Endothelial cell of umbilical vein (primary cell): Measurements from ENCODE around the gene GIPC3. TPM values are rescaled to one million over a fixed set of nuclear protein-coding genes. Genes with fewer than 3 reads are reported as not detected.

ENCODE experiments used
- BruUV-seq: library from RNA; stranded (reverse); fragments of 400-500 nt; replicated peaks from 2 replicates; lab custom pipeline; 2021; lab: Mats Ljungman, UMichigan
- CTCF ChIA-PET: fragments of 300-600, 350-600 bp; sonication (Branson Sonifier 250); formaldehyde crosslinking; loops from one replicate; lab custom pipeline; 2021; ENCODE audit warnings: antibody characterized with exemption, inconsistent platforms; lab: Charles Lee
- POLR2A ChIA-PET: fragments of 300-600, 350-600 bp; sonication (Branson Sonifier 250); formaldehyde crosslinking; loops from one replicate; lab custom pipeline; 2021; ENCODE audit warnings: antibody characterized with exemption, inconsistent platforms; lab: Charles Lee
- DNase-seq: peaks from one replicate; pipeline ENCODE4 v3.0.0-alpha.2; 2011; ENCODE audit warnings: low read depth, low spot score
- FAIRE-seq: peaks from 2 replicates; lab custom pipeline; 2011; peaks lifted over from hg19 to GRCh38; lab: Jason Lieb, UNC
- H2AFZ ChIP-seq: 2 replicates; pipeline ENCODE4 v1.6.0; 2012; ENCODE audit warnings: low read depth, low read length, control low read depth, inconsistent platforms
- H3K27ac ChIP-seq: 2 replicates; pipeline ENCODE4 v1.5.1; 2011; ENCODE audit warnings: low read depth, mild to moderate bottlenecking, control low read depth, low read length, moderate library complexity; ENCODE audit not compliant: insufficient read depth
- H3K27me3 ChIP-seq, 2 experiments: 2 replicates each; pipeline versions ENCODE4 v1.6.0 to v1.6.1; 2011; ENCODE audit warnings: low read length in 2 of 2, mixed read lengths in 1 of 2; ENCODE audit not compliant: control insufficient read depth in 2 of 2, insufficient read depth in 2 of 2
- H3K36me3 ChIP-seq, 2 experiments: 2 replicates in 1 of 2; 3 replicates in 1 of 2; pipeline ENCODE4 v1.5.1; 2011; ENCODE audit warnings: low read length in 2 of 2, mild to moderate bottlenecking in 1 of 2, moderate library complexity in 1 of 2; ENCODE audit not compliant: control insufficient read depth in 2 of 2, insufficient read depth in 2 of 2; ENCODE audit errors: extremely low read depth in 1 of 2
- H3K4me1 ChIP-seq: 3 replicates; pipeline ENCODE4 v1.5.1; 2011; ENCODE audit warnings: mild to moderate bottlenecking, low read length; ENCODE audit not compliant: control insufficient read depth, insufficient read depth; ENCODE audit errors: extremely low read depth
- H3K4me2 ChIP-seq: 2 replicates; pipeline ENCODE4 v1.6.1; 2011; ENCODE audit warnings: low read length, control low read depth, mixed read lengths; ENCODE audit not compliant: insufficient read depth
- H3K4me3 ChIP-seq, 3 experiments: fragments of 200-600 bp in 1 of 3; sonication (generic), shearing (Covaris generic) in 1 of 3; replicated peaks in 1 of 3; 2 replicates each; pipeline ENCODE4 v1.5.1; 2011 to 2016; ENCODE audit warnings: control low read depth in 3 of 3, low read length in 3 of 3, mild to moderate bottlenecking in 2 of 3, inconsistent platforms in 1 of 3, low read depth in 1 of 3, moderate library complexity in 1 of 3; ENCODE audit not compliant: insufficient read depth in 1 of 3
- H3K79me2 ChIP-seq: 2 replicates; pipeline ENCODE4 v1.6.0; 2012; ENCODE audit warnings: low read length, inconsistent platforms; ENCODE audit not compliant: control insufficient read depth, insufficient read depth
- H3K9ac ChIP-seq: replicated peaks from 2 replicates; pipeline ENCODE3; 2011; ENCODE audit warnings: low read length, control low read depth; ENCODE audit not compliant: insufficient read depth; ENCODE audit errors: extremely low read depth
- H3K9me1 ChIP-seq: replicated peaks from 3 replicates; pipeline ENCODE4 v1.6.0; 2011; ENCODE audit warnings: mild to moderate bottlenecking, low read length; ENCODE audit not compliant: control insufficient read depth, insufficient read depth; ENCODE audit errors: extremely low read depth
- H3K9me3 ChIP-seq: replicated peaks from 2 replicates; pipeline ENCODE4 v1.5.1; 2012; ENCODE audit warnings: low read length, inconsistent platforms; ENCODE audit not compliant: control insufficient read depth, insufficient read depth
- H4K20me1 ChIP-seq: replicated peaks from 2 replicates; pipeline ENCODE3; 2011; ENCODE audit warnings: mild to moderate bottlenecking, low read length; ENCODE audit not compliant: control insufficient read depth, insufficient read depth; ENCODE audit errors: extremely low read depth
- EZH2 ChIP-seq: IDR thresholded peaks from 2 replicates; pipeline ENCODE4 v1.6.1; 2012; ENCODE audit warnings: borderline replicate concordance, low read depth, mild to moderate bottlenecking, moderate library complexity, low read length, inconsistent platforms; ENCODE audit not compliant: severe bottlenecking
- FOS ChIP-seq: IDR thresholded peaks from 2 replicates; pipeline ENCODE4 v1.6.1; 2011; ENCODE audit warnings: mild to moderate bottlenecking, low read length, moderate library complexity, borderline replicate concordance; ENCODE audit not compliant: insufficient read depth
- GATA2 ChIP-seq: IDR thresholded peaks from 2 replicates; pipeline ENCODE4 v1.7.0; 2011; ENCODE audit warnings: low read depth, mild to moderate bottlenecking, moderate library complexity, mixed read lengths, low read length; ENCODE audit not compliant: insufficient read length, insufficient read depth
- JUN ChIP-seq: IDR thresholded peaks from 2 replicates; pipeline ENCODE4 v1.6.1; 2011; ENCODE audit warnings: borderline replicate concordance, low read depth; ENCODE audit not compliant: insufficient read length, insufficient read depth
- MYC ChIP-seq: IDR thresholded peaks from one replicate; pipeline ENCODE4 v1.6.1; 2011; ENCODE audit warnings: mild to moderate bottlenecking, low read depth, low read length
- POLR2A ChIP-seq: IDR thresholded peaks from 2 replicates; pipeline ENCODE4 v1.6.1; 2012; ENCODE audit warnings: low read depth, mild to moderate bottlenecking, control low read depth, low read length
- POLR2AphosphoS5 ChIP-seq: IDR thresholded peaks from 2 replicates; pipeline ENCODE4 v1.6.1; 2012; ENCODE audit warnings: low read depth, mild to moderate bottlenecking, control low read depth, low read length, moderate library complexity; ENCODE audit not compliant: insufficient read depth
- dilution Hi-C: fragments of 300-500 bp; cut with MboI; formaldehyde crosslinking; loops from one replicate; pipeline ENCODE4 v1.15.0; 2019; ENCODE audit warnings: low sequenced_read_pairs; ENCODE audit not compliant: extremely low pct_ligation_motif_present
- intact Hi-C: fragments of 100-400 bp; cut with micrococcal nuclease; formaldehyde crosslinking; loops from one replicate; pipeline ENCODE4 v1.10.0; 2022
- polyA plus RNA-seq, 4 experiments: library from polyadenylated mRNA; depleted of rRNA in 3 of 4; stranded (reverse) in 3 of 4; unstranded in 1 of 4; fragments of >200 nt; gene quantifications; 2 replicates each; pipeline versions ENCODE4 v1.2.1 to v1.2.3, GENCODE V29; 2011 to 2012; ENCODE audit warnings: missing spikeins in 1 of 4
- total RNA-seq: library from RNA; stranded (reverse); gene quantifications from 2 replicates; pipeline ENCODE4 v1.2.3, GENCODE V29; 2021
- TF ChIP-seq, protein P1 (sequence below), 2 donors: IDR thresholded peaks; 1 replicate in 1 of 2; 2 replicates in 1 of 2; pipeline ENCODE4 v1.5.1; 2011; ENCODE audit warnings: low read length in 2 of 2, mild to moderate bottlenecking in 2 of 2, moderate library complexity in 2 of 2, control low read depth in 1 of 2, inconsistent platforms in 1 of 2, low read depth in 1 of 2; ENCODE audit not compliant: insufficient read depth in 1 of 2; ENCODE audit errors: extremely low read depth in 1 of 2
- TF ChIP-seq, protein P2 (sequence below): IDR thresholded peaks from 2 replicates; pipeline ENCODE4 v1.6.1; 2011; ENCODE audit not compliant: insufficient read depth, insufficient read length

GIPC3 gene
- total and polyA plus RNA-seq, 2 donors (not counting 3 experiments of a cell fraction or from before 2014, with no cell fraction given): 2.2 to 6.6 TPM

DNA sequence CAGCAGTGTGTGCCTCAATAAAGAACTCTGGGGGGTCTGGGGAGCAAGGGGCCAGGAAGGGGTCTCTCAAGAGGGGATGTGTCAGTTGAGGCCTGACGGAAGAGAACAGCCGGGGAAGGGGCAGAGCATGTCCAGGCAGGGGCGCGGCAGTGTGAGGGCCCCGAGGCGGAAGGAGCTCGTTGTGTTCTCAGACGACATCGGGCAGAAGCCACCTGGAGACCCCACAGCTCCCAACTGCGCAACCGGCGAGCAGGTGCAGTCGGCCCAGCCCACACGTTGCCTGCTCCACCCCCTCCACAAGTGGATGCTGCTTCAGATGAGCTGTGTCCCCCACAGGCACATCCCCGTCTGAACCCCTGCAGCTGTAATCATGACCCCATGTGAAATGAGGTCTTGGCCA, 36.4 kb downstream of the GIPC3 start:
- TF ChIP-seq EZH2: no peak
- no peak for TF ChIP-seq FOS
- TF ChIP-seq JUN: no peak
- TF ChIP-seq POLR2AphosphoS5: no peak
- TF ChIP-seq, protein P1, sequence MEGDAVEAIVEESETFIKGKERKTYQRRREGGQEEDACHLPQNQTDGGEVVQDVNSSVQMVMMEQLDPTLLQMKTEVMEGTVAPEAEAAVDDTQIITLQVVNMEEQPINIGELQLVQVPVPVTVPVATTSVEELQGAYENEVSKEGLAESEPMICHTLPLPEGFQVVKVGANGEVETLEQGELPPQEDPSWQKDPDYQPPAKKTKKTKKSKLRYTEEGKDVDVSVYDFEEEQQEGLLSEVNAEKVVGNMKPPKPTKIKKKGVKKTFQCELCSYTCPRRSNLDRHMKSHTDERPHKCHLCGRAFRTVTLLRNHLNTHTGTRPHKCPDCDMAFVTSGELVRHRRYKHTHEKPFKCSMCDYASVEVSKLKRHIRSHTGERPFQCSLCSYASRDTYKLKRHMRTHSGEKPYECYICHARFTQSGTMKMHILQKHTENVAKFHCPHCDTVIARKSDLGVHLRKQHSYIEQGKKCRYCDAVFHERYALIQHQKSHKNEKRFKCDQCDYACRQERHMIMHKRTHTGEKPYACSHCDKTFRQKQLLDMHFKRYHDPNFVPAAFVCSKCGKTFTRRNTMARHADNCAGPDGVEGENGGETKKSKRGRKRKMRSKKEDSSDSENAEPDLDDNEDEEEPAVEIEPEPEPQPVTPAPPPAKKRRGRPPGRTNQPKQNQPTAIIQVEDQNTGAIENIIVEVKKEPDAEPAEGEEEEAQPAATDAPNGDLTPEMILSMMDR (IDR thresholded peaks at IDR 0.05; ENCODE audit: extremely low read depth in 1 of 2, insufficient read depth in 1 of 2, low read depth in 1 of 2, low read length in 2 of 2): no peak
- TF ChIP-seq GATA2: no peak
- no peak for TF ChIP-seq POLR2A
- TF ChIP-seq MYC: no peak
- TF ChIP-seq, protein P2, sequence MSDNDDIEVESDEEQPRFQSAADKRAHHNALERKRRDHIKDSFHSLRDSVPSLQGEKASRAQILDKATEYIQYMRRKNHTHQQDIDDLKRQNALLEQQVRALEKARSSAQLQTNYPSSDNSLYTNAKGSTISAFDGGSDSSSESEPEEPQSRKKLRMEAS: no peak
- no peaks in the 10 kb centered on the region for H3K9me1 ChIP-seq
- H3K27me3 ChIP-seq: no peaks in the 10 kb centered on the region
- intact Hi-C loops (loop anchor here (10.0 kb wide), 1 partner anchor 83 kb away; the partner anchor contains the start of genes PIP5K1C and TJP3), dilution Hi-C loops (no loop called here)
- no peak overlapping the region for H3K27ac ChIP-seq
- ChIA-PET POLR2A (no interaction called here), CTCF (interaction anchor here (0.6 to 0.9 kb wide), 3 partner anchors 34 to 46 kb away, joined by 3 read pairs; no protein-coding TSS in a partner anchor)
- peaks cover 18% of the 10 kb centered on the region for H3K79me2 ChIP-seq
- H3K9ac ChIP-seq: no peak overlapping the region
- H3K4me2 ChIP-seq: no peak overlapping the region
- H4K20me1 ChIP-seq: no peaks in the 10 kb centered on the region
- H3K9me3 ChIP-seq: no peaks in the 10 kb centered on the region
- DNase-seq (no peak), FAIRE-seq (no peak)
- H3K36me3 ChIP-seq: peaks cover 0 to 23% of the 10 kb centered on the region in 2 experiments
- no peak overlapping the region for H3K4me3 ChIP-seq
- no peak overlapping the region for H2AFZ ChIP-seq
- H3K4me1 ChIP-seq: peaks cover 12% of the 10 kb centered on the region
- no TSS peak for BruUV-seq
